ENCODE measurements around the gene TAOK3. TPM values are rescaled to one million over a fixed set of nuclear protein-coding genes. Genes with fewer than 3 reads are reported as not detected.

TAOK3 gene
- total and polyA plus RNA-seq, 2 of the 8 experiments (the other 6 are each of a cell fraction or from before 2014, with no cell fraction given): 5.2 to 9.3 TPM

DNA sequence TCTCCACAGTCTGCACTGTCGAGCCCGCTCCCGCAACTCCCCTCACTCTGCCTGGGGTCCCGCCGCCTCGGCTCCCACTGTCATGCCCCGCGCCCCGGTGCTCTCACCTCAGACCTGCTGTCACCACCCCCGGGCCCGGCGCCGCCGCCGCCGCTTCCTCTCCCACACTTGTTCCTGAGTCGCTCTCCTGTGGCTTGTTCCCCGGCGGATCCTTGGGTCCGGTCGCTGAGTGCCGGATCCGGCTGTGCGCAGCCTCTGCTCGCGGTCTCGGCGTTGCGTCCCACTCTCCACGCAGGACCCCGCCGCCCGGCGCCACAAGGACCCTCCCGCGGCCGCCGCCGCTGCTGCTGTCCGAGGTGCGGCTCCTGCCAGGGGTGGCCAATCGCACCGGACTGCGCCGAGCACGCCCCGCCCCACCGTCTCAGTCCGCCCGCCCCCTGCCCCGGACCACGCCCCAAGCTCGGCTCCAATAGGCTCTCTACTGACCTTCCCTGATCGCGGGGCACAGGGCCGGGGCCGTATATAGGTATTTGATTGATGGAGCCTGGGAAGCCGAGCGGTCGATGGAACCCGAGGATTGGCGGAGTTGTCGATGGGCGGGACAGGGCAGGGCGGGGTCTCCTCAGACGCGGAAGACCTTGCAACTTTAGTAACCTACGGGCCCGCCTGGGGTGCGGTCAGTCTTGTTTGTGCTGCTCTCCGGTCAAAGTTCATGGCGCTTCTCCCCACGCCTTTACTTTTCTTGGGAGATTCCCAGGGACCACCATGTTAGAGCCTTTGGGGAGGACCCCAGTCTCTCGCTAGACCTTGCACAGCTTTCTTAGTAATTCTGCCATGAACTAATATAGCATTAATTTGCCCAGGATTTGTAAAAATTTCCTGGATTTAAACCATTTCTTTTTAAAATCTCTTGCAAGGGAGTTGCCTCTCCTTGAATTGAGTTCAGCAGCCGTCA lies at the start of gene TAOK3 (continued):
- TF ChIP-seq, protein P1, sequence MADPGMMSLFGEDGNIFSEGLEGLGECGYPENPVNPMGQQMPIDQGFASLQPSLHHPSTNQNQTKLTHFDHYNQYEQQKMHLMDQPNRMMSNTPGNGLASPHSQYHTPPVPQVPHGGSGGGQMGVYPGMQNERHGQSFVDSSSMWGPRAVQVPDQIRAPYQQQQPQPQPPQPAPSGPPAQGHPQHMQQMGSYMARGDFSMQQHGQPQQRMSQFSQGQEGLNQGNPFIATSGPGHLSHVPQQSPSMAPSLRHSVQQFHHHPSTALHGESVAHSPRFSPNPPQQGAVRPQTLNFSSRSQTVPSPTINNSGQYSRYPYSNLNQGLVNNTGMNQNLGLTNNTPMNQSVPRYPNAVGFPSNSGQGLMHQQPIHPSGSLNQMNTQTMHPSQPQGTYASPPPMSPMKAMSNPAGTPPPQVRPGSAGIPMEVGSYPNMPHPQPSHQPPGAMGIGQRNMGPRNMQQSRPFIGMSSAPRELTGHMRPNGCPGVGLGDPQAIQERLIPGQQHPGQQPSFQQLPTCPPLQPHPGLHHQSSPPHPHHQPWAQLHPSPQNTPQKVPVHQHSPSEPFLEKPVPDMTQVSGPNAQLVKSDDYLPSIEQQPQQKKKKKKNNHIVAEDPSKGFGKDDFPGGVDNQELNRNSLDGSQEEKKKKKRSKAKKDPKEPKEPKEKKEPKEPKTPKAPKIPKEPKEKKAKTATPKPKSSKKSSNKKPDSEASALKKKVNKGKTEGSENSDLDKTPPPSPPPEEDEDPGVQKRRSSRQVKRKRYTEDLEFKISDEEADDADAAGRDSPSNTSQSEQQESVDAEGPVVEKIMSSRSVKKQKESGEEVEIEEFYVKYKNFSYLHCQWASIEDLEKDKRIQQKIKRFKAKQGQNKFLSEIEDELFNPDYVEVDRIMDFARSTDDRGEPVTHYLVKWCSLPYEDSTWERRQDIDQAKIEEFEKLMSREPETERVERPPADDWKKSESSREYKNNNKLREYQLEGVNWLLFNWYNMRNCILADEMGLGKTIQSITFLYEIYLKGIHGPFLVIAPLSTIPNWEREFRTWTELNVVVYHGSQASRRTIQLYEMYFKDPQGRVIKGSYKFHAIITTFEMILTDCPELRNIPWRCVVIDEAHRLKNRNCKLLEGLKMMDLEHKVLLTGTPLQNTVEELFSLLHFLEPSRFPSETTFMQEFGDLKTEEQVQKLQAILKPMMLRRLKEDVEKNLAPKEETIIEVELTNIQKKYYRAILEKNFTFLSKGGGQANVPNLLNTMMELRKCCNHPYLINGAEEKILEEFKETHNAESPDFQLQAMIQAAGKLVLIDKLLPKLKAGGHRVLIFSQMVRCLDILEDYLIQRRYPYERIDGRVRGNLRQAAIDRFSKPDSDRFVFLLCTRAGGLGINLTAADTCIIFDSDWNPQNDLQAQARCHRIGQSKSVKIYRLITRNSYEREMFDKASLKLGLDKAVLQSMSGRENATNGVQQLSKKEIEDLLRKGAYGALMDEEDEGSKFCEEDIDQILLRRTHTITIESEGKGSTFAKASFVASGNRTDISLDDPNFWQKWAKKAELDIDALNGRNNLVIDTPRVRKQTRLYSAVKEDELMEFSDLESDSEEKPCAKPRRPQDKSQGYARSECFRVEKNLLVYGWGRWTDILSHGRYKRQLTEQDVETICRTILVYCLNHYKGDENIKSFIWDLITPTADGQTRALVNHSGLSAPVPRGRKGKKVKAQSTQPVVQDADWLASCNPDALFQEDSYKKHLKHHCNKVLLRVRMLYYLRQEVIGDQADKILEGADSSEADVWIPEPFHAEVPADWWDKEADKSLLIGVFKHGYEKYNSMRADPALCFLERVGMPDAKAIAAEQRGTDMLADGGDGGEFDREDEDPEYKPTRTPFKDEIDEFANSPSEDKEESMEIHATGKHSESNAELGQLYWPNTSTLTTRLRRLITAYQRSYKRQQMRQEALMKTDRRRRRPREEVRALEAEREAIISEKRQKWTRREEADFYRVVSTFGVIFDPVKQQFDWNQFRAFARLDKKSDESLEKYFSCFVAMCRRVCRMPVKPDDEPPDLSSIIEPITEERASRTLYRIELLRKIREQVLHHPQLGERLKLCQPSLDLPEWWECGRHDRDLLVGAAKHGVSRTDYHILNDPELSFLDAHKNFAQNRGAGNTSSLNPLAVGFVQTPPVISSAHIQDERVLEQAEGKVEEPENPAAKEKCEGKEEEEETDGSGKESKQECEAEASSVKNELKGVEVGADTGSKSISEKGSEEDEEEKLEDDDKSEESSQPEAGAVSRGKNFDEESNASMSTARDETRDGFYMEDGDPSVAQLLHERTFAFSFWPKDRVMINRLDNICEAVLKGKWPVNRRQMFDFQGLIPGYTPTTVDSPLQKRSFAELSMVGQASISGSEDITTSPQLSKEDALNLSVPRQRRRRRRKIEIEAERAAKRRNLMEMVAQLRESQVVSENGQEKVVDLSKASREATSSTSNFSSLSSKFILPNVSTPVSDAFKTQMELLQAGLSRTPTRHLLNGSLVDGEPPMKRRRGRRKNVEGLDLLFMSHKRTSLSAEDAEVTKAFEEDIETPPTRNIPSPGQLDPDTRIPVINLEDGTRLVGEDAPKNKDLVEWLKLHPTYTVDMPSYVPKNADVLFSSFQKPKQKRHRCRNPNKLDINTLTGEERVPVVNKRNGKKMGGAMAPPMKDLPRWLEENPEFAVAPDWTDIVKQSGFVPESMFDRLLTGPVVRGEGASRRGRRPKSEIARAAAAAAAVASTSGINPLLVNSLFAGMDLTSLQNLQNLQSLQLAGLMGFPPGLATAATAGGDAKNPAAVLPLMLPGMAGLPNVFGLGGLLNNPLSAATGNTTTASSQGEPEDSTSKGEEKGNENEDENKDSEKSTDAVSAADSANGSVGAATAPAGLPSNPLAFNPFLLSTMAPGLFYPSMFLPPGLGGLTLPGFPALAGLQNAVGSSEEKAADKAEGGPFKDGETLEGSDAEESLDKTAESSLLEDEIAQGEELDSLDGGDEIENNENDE (IDR thresholded peaks at IDR 0.05; ENCODE audit: insufficient replicate concordance, low read length): no peak
- no peak for TF ChIP-seq SUZ12 (IDR thresholded peaks at IDR 0.05; ENCODE audit: low read length)
- TF ChIP-seq POU5F1 (IDR thresholded peaks at IDR 0.05; ENCODE audit: low read depth, low read length): no peak
- TF ChIP-seq TAF7 (optimal IDR thresholded peaks at IDR 0.05; ENCODE audit: borderline replicate concordance, low read depth, low read length): peak; percentile 70
- peak; percentile 82; the same call in 1 of the 2 replicates for TF ChIP-seq RXRA (IDR thresholded peaks at IDR 0.05; ENCODE audit: insufficient read depth, low read depth, low read length)
- no peak for TF ChIP-seq KDM1A (IDR thresholded peaks at IDR 0.05; ENCODE audit: borderline replicate concordance, low read length)
- TF ChIP-seq, protein P2, sequence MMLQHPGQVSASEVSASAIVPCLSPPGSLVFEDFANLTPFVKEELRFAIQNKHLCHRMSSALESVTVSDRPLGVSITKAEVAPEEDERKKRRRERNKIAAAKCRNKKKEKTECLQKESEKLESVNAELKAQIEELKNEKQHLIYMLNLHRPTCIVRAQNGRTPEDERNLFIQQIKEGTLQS (IDR thresholded peaks at IDR 0.05; ENCODE audit: insufficient read depth, low read depth, low read length): no peak
- peak; percentile 43; the same call in 1 of the 2 replicates for TF ChIP-seq PHF8 (conservative IDR thresholded peaks at IDR 0.05; ENCODE audit: low read depth, low read length)
